Natural killer cell (primary cell): Measurements from ENCODE around the gene PPP1R13B. TPM values are rescaled to one million over a fixed set of nuclear protein-coding genes. Genes with fewer than 3 reads are reported as not detected.
A peak's percentile ranks its signal among the peaks of the same experiment; 100 is the strongest.

Experiments
- ATAC-seq, 3 donors: fragments of 150-1000 bp in 2 of 3; fragments of 200-7000 bp in 1 of 3; cut with Tn5 transposase; 1 replicate in 1 of 3; 2 replicates in 2 of 3; pipeline ENCODE4 v1.10.0; 2021; ENCODE audit warnings: mild to moderate bottlenecking in 2 of 3, moderate library complexity in 2 of 3
- DNase-seq, 2 donors: peaks; one replicate each; pipeline versions ENCODE4 v3.0.0 to v3.0.0-alpha.2; 2013 to 2021; ENCODE audit warnings: mixed read lengths in 1 of 2
- H3K27ac ChIP-seq: one replicate; pipeline ENCODE4 v1.5.1; 2013; ENCODE audit warnings: mild to moderate bottlenecking, low read length
- H3K27me3 ChIP-seq: one replicate; pipeline ENCODE4 v1.6.1; 2013; ENCODE audit warnings: low read length; ENCODE audit not compliant: control insufficient read depth, insufficient read depth
- H3K36me3 ChIP-seq: one replicate; pipeline ENCODE4 v1.6.1; 2013; ENCODE audit warnings: low read length; ENCODE audit not compliant: control insufficient read depth, insufficient read depth
- H3K4me1 ChIP-seq: one replicate; pipeline ENCODE4 v1.6.1; 2013; ENCODE audit warnings: low read length; ENCODE audit not compliant: control insufficient read depth, insufficient read depth
- H3K4me3 ChIP-seq: one replicate; pipeline ENCODE4 v1.5.1; 2013; ENCODE audit warnings: low read length
- H3K9me3 ChIP-seq: one replicate; pipeline ENCODE4 v1.6.1; 2013; ENCODE audit warnings: low read length; ENCODE audit not compliant: control insufficient read depth, insufficient read depth
- H3K27ac Mint-ChIP-seq, 2 donors: one replicate each; pipeline ENCODE4 v1.8.0; 2022; ENCODE audit warnings: mild to moderate bottlenecking in 2 of 2, mixed read lengths in 2 of 2, moderate library complexity in 1 of 2
- H3K27me3 Mint-ChIP-seq, 2 donors: one replicate each; pipeline ENCODE4 v1.8.0; 2022; ENCODE audit warnings: low read depth in 2 of 2, mixed read lengths in 2 of 2
- H3K36me3 Mint-ChIP-seq: one replicate; pipeline ENCODE4 v1.8.0; 2022; ENCODE audit warnings: mixed read lengths
- H3K4me1 Mint-ChIP-seq, 2 donors: one replicate each; pipeline ENCODE4 v1.8.0; 2022; ENCODE audit warnings: mixed read lengths in 2 of 2
- H3K4me3 Mint-ChIP-seq: one replicate; pipeline ENCODE4 v1.8.0; 2022; ENCODE audit warnings: mild to moderate bottlenecking, moderate library complexity, mixed read lengths
- H3K9me3 Mint-ChIP-seq, 2 donors: one replicate each; pipeline ENCODE4 v1.8.0; 2022; ENCODE audit warnings: mixed read lengths in 2 of 2
- WGBS: methylation state at CpG from one replicate; pipeline ENCODE4 v1.1.7; 2013; ENCODE audit warnings: missing lambda C conversion rate; ENCODE audit not compliant: insufficient coverage; 5-methylcytosine and 5-hydroxymethylcytosine counted together
- intact Hi-C: fragments of 100-400 bp; cut with micrococcal nuclease; formaldehyde crosslinking; loops from one replicate; pipeline ENCODE4 v1.14.2; 2022
- total RNA-seq, 4 donors: library from RNA; stranded (reverse); fragments of 120-200 nt in 1 of 4; gene quantifications; one replicate each; pipeline versions ENCODE4 v1.2.3 to v1.2.4, GENCODE V29; 2013 to 2022
- TF ChIP-seq, protein P1 (sequence below): fragments of 200-600 bp; IDR thresholded peaks from one replicate; pipeline ENCODE4 v1.8.0; 2022; ENCODE audit warnings: antibody characterized with exemption

Gene PPP1R13B
- total RNA-seq, 3 donors from 2014 or later (not counting 1 experiment from before 2014, with no cell fraction given): 26.5 to 35.5 (median 31.7) TPM

DNA sequence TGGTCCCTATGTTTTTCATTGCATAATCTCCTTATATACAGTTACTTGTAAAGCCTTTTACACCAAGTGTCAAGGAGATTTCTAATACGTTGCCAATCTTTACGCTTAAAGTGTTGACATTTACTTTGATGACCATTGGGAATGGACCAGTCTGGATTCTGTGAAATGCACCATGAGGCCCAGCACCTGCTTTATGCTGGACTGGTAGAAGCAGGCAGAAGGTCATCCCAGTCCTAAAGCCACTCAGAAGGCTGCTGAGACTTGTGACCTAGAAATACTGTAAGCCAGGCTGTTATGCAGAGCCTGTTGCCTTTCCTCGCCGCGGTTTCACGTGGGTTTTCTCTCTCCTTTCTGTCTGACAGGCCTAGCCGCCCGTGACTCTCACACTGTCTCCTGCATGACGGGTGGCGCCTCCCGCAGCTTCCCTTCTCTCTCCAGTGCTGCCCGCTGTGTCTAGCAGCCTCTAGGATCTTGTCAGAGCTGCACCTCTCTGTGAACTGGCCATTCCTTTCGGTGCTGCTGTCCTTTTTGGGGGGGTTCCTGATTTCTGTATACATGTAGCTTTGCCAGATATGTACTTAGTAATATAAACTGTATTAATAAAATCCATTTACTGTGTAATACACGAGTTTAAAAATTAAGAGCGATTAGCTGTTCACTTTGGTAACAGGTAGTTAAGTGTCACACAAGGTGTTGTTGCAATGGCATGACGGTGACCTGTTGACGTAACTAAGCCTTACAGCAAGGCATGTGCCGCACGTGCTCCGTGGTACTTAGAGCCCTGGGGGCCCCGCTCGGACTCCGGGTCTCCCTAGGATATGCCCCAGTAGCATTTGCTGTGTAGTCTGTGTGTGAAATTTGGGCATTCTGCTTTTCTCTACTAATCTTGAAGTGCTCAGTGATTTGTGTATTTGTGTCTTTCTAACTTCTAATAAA is 161.8 kb downstream of the PPP1R13B start:
- H3K4me1 Mint-ChIP-seq: peaks cover 4 to 6% of the 10 kb centered on the region in 2 donors
- WGBS: 92% methylated on average over 23 of the region's 23 CpGs
- intact Hi-C loops: no loop called here
- H3K4me3 ChIP-seq: no peak overlapping the region
- no peak for ATAC-seq
- H3K36me3 Mint-ChIP-seq: no peaks in the 10 kb centered on the region
- DNase-seq: no peak
- TF ChIP-seq, protein P1, sequence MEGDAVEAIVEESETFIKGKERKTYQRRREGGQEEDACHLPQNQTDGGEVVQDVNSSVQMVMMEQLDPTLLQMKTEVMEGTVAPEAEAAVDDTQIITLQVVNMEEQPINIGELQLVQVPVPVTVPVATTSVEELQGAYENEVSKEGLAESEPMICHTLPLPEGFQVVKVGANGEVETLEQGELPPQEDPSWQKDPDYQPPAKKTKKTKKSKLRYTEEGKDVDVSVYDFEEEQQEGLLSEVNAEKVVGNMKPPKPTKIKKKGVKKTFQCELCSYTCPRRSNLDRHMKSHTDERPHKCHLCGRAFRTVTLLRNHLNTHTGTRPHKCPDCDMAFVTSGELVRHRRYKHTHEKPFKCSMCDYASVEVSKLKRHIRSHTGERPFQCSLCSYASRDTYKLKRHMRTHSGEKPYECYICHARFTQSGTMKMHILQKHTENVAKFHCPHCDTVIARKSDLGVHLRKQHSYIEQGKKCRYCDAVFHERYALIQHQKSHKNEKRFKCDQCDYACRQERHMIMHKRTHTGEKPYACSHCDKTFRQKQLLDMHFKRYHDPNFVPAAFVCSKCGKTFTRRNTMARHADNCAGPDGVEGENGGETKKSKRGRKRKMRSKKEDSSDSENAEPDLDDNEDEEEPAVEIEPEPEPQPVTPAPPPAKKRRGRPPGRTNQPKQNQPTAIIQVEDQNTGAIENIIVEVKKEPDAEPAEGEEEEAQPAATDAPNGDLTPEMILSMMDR: no peak
- H3K4me3 Mint-ChIP-seq: no peak overlapping the region
- H3K27me3 ChIP-seq: no peaks in the 10 kb centered on the region
- H3K36me3 ChIP-seq: peaks cover 58% of the 10 kb centered on the region
- no peaks in the 10 kb centered on the region for H3K27me3 Mint-ChIP-seq
- no peaks in the 10 kb centered on the region for H3K9me3 Mint-ChIP-seq
- peak overlapping the region in 1 of 2 donors; percentile 35 for H3K27ac Mint-ChIP-seq
- no peaks in the 10 kb centered on the region for H3K9me3 ChIP-seq
- H3K27ac ChIP-seq: no peak overlapping the region
- H3K4me1 ChIP-seq: no peaks in the 10 kb centered on the region

DNA sequence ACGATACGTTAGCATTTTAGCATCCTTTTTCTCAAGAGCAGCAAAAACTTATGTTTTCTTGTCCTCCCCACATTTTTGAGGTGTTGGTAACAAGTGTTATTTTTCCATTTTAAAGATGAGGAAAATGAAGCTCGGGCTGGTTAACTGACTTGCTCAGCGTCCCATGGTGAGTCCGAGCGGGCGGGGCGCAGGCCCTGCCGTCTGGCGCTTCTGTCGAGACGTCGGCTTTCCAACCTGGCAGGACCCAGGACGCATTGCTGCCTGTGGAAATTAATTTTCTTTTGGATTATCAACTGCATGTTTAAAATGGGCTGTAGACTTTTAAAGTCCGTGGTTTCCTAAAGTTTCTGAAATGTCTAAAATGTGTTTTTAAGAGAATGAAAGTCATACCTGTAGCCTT is 162.5 kb downstream of the PPP1R13B start:
- peaks cover 65% of the 10 kb centered on the region for H3K36me3 ChIP-seq
- no peak for DNase-seq
- Mint-ChIP-seq H3K9me3 (no peaks in the 10 kb centered on the region), H3K4me3 (no peak overlapping the region), H3K4me1 (peaks cover 4 to 6% of the 10 kb centered on the region in 2 donors), H3K36me3 (no peaks in the 10 kb centered on the region), H3K27ac (no peak overlapping the region), H3K27me3 (no peaks in the 10 kb centered on the region)
- ATAC-seq: no peak
- 96% methylated on average over 15 of the region's 15 CpGs for WGBS
- H3K27ac ChIP-seq: no peak overlapping the region
- no peaks in the 10 kb centered on the region for H3K27me3 ChIP-seq
- H3K4me1 ChIP-seq: no peaks in the 10 kb centered on the region
- TF ChIP-seq, protein P1: no peak
- H3K9me3 ChIP-seq: no peaks in the 10 kb centered on the region
- intact Hi-C loops: no loop called here
- H3K4me3 ChIP-seq: no peak overlapping the region

DNA sequence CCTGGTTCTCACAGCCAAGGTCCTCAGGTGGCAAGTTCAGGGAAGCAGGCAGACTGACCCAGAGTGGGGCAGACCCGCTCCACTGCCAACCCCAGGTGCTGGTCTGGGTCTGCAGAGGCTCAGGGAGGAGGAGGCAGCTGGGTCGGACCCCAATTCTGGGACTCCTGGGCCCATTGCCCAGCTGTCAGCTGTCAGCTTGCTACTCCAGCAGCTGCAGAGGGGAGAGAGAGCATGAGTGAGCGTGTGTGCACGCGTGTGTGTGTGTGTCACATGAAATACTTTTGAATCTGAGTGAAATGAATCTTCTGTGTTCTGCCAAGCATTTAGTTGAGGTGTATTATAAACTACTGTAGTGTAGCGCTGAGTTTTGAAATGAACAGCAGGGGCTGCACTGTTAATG is 162.9 kb downstream of the PPP1R13B start:
- Mint-ChIP-seq H3K27ac (no peak overlapping the region), H3K9me3 (no peaks in the 10 kb centered on the region), H3K4me1 (peaks cover 5 to 6% of the 10 kb centered on the region in 2 donors), H3K4me3 (no peak overlapping the region), H3K36me3 (no peaks in the 10 kb centered on the region), H3K27me3 (no peaks in the 10 kb centered on the region)
- no peak overlapping the region for H3K27ac ChIP-seq
- no peaks in the 10 kb centered on the region for H3K27me3 ChIP-seq
- H3K36me3 ChIP-seq: peaks cover 69% of the 10 kb centered on the region
- no peak overlapping the region for H3K4me3 ChIP-seq
- TF ChIP-seq, protein P1: no peak
- no peaks in the 10 kb centered on the region for H3K4me1 ChIP-seq
- DNase-seq (no peak), ATAC-seq (no peak)
- intact Hi-C loops: no loop called here
- WGBS: 92% methylated on average over 6 of the region's 6 CpGs
- H3K9me3 ChIP-seq: no peaks in the 10 kb centered on the region

Other genes starting within 250 kb of the PPP1R13B start
- 100 to 1,000 TPM; 144 to 200 (median 178) TPM for gene KLC1, start 218.4 kb downstream of the PPP1R13B start, total RNA-seq
- 10 to 100 TPM; 11.6 to 12.8 (median 12.7) TPM for gene XRCC3, start 132.1 kb downstream of the PPP1R13B start, total RNA-seq
- 10 to 100 TPM in 1 of 3 donors, 1 to 10 TPM in 2; 5.9 to 10.7 (median 8.5) TPM for gene ZFYVE21, start 131.8 kb downstream of the PPP1R13B start, total RNA-seq
- 1 to 10 TPM in 2 of 3 donors, under 1 TPM in 1; 0.75 to 2.2 (median 1.4) TPM for gene TDRD9, start 80.9 kb upstream of the PPP1R13B start, total RNA-seq
- gene RD3L, start 95.0 kb upstream of the PPP1R13B start, total RNA-seq: not detected
- not detected for gene ASPG, start 238.1 kb upstream of the PPP1R13B start, total RNA-seq